ENCODE results near the gene ATP2B2.

The ATP2B2 gene

GRCh38 chr3:10399634-10400033, 105.8 kb downstream of the ATP2B2 start:
- TF ChIP-seq CTCF (IDR thresholded peaks at IDR 0.05; ENCODE audit: insufficient read depth, low read depth, low read length, missing control alignments): no peak
- DNase-seq (ENCODE audit: low read depth): no peak
- H3K4me3 ChIP-seq (ENCODE audit: low read length): no peak overlapping the region

- DNase-seq (ENCODE audit: low read depth): no peak
- no peak for TF ChIP-seq CTCF (IDR thresholded peaks at IDR 0.05; ENCODE audit: insufficient read depth, low read depth, low read length, missing control alignments)
Observed at GRCh38 chr3:10398341-10398740, 107.0 kb downstream of the ATP2B2 start.

GRCh38 chr3:10397879-10398278, 107.5 kb downstream of the ATP2B2 start:
- TF ChIP-seq CTCF (IDR thresholded peaks at IDR 0.05; ENCODE audit: insufficient read depth, low read depth, low read length, missing control alignments): no peak
- DNase-seq (ENCODE audit: low read depth): no peak
- no peak overlapping the region for H3K4me3 ChIP-seq (ENCODE audit: low read length)

More at GRCh38 chr3:10398341-10398740, 107.0 kb downstream of the ATP2B2 start:
- H3K4me3 ChIP-seq (ENCODE audit: low read length): no peak overlapping the region

GRCh38 chr3:10396931-10397330, 108.5 kb downstream of the ATP2B2 start:
- no peak for TF ChIP-seq CTCF (IDR thresholded peaks at IDR 0.05; ENCODE audit: insufficient read depth, low read depth, low read length, missing control alignments)
- DNase-seq (ENCODE audit: low read depth): no peak
- H3K4me3 ChIP-seq (ENCODE audit: low read length): no peak overlapping the region

GRCh38 chr3:10396083-10396482, 109.3 kb downstream of the ATP2B2 start:
- no peak overlapping the region for H3K4me3 ChIP-seq (ENCODE audit: low read length)

GRCh38 chr3:10395671-10396070, 109.7 kb downstream of the ATP2B2 start:
- no peak for DNase-seq (ENCODE audit: low read depth)
- no peak for TF ChIP-seq CTCF (IDR thresholded peaks at IDR 0.05; ENCODE audit: insufficient read depth, low read depth, low read length, missing control alignments)
- no peak overlapping the region for H3K4me3 ChIP-seq (ENCODE audit: low read length)

More at GRCh38 chr3:10396083-10396482, 109.3 kb downstream of the ATP2B2 start:
- no peak for DNase-seq (ENCODE audit: low read depth)
- TF ChIP-seq CTCF (IDR thresholded peaks at IDR 0.05; ENCODE audit: insufficient read depth, low read depth, low read length, missing control alignments): no peak

- TF ChIP-seq CTCF (IDR thresholded peaks at IDR 0.05; ENCODE audit: insufficient read depth, low read depth, low read length, missing control alignments): no peak
- DNase-seq (ENCODE audit: low read depth): no peak
- H3K4me3 ChIP-seq (ENCODE audit: low read length): no peak overlapping the region
Observed at GRCh38 chr3:10395196-10395595, 110.2 kb downstream of the ATP2B2 start.

All from epithelial cell of esophagus (primary cell).